HepG2 (cell line): ENCODE results near the gene ERF. TPM values are rescaled to one million over a fixed set of nuclear protein-coding genes. Genes with fewer than 3 reads are reported as not detected.

Source experiments
- ETV6 ChIP-seq: sonication (generic); formaldehyde crosslinking; conservative IDR thresholded peaks from 2 replicates; pipeline ENCODE4 v1.4.0; 2020; ENCODE audit warnings: missing genetic modification reagents
- FOXO1 ChIP-seq: sonication (generic); formaldehyde crosslinking; IDR thresholded peaks from 2 replicates; pipeline ENCODE4 v1.4.0; 2020; ENCODE audit warnings: missing genetic modification reagents
- HOXA9 ChIP-seq: sonication (generic); formaldehyde crosslinking; IDR thresholded peaks from 2 replicates; pipeline ENCODE4 v1.8.1; 2022; ENCODE audit warnings: missing genetic modification reagents, mild to moderate bottlenecking, moderate library complexity, borderline replicate concordance
- KLF15 ChIP-seq: sonication (generic); formaldehyde crosslinking; IDR thresholded peaks from 2 replicates; pipeline ENCODE4 v1.8.1; 2023; ENCODE audit warnings: borderline replicate concordance, mild to moderate bottlenecking, inconsistent platforms, missing genetic modification reagents, mixed read lengths
- NFKBIZ ChIP-seq: IDR thresholded peaks from 2 replicates; pipeline ENCODE4 v1.6.1; 2018; ENCODE audit warnings: missing genetic modification reagents, missing compliant biosample characterization
- PHF20 ChIP-seq: sonication (generic); formaldehyde crosslinking; IDR thresholded peaks from 2 replicates; pipeline ENCODE4 v1.5.0; 2020; ENCODE audit warnings: mild to moderate bottlenecking, missing genetic modification reagents
- POLR2A ChIP-seq, 2 experiments: IDR thresholded peaks; 2 replicates each; pipeline ENCODE4 v1.6.1; 2011; ENCODE audit warnings: low read depth in 2 of 2, low read length in 2 of 2, mild to moderate bottlenecking in 1 of 2, moderate library complexity in 1 of 2; ENCODE audit not compliant: insufficient read depth in 1 of 2
- TCF12 ChIP-seq, 2 experiments: fragments of 450-650 bp in 1 of 2; sonication (generic) in 1 of 2; formaldehyde crosslinking in 1 of 2; IDR thresholded peaks; 2 replicates each; pipeline versions ENCODE4 v1.6.1 to v1.8.0; 2017 to 2022; ENCODE audit warnings: antibody characterized with exemption in 1 of 2, mild to moderate bottlenecking in 1 of 2, missing genetic modification reagents in 1 of 2, moderate library complexity in 1 of 2
- ZBTB3 ChIP-seq: sonication (generic); formaldehyde crosslinking; IDR thresholded peaks from 2 replicates; pipeline ENCODE4 v1.4.0; 2020; ENCODE audit warnings: low read depth, mild to moderate bottlenecking, moderate library complexity, missing genetic modification reagents, borderline replicate concordance
- ZBTB7B ChIP-seq: sonication (generic); formaldehyde crosslinking; IDR thresholded peaks from 2 replicates; pipeline ENCODE4 v1.4.0; 2020; ENCODE audit warnings: missing genetic modification reagents
- ZNF136 ChIP-seq: sonication (generic); formaldehyde crosslinking; IDR thresholded peaks from 2 replicates; pipeline ENCODE4 v1.8.1; 2022; ENCODE audit warnings: low read depth, mild to moderate bottlenecking, moderate library complexity, missing genetic modification reagents
- ZNF205 ChIP-seq: IDR thresholded peaks from 2 replicates; pipeline ENCODE4 v1.6.1; 2018; ENCODE audit warnings: missing biosample characterization, missing genetic modification reagents
- ZNF367 ChIP-seq: sonication (generic); formaldehyde crosslinking; IDR thresholded peaks from 2 replicates; pipeline ENCODE4 v1.4.0; 2020; ENCODE audit warnings: missing genetic modification reagents, borderline replicate concordance
- ZNF768 ChIP-seq: sonication (generic); formaldehyde crosslinking; IDR thresholded peaks from 2 replicates; pipeline ENCODE4 v1.4.0; 2020; ENCODE audit warnings: missing genetic modification reagents
- ZNF850 ChIP-seq: sonication (generic); formaldehyde crosslinking; conservative IDR thresholded peaks from 2 replicates; pipeline ENCODE4 v1.9.0; 2021; ENCODE audit warnings: mild to moderate bottlenecking, missing genetic modification reagents
- polyA plus RNA-seq, 8 experiments: library from polyadenylated mRNA; depleted of rRNA in 3 of 8; stranded (reverse) in 7 of 8; unstranded in 1 of 8; fragments of >200 nt; fragmentation: Illumina TruSeq in 4 of 8; extraction: Trizol in 4 of 8; gene quantifications; 2 replicates each; pipeline versions ENCODE4 v1.2.1 to v1.2.3, GENCODE V29; 2011 to 2016; ENCODE audit warnings: low read depth in 4 of 8, missing spikeins in 1 of 8, mixed read lengths in 1 of 8; ENCODE audit not compliant: insufficient read depth in 1 of 8
- total RNA-seq, 5 experiments: library from RNA; depleted of rRNA; stranded (reverse); fragments of >200 nt; fragmentation: Illumina TruSeq; extraction: Trizol; gene quantifications; 2 replicates each; pipeline ENCODE4 v1.2.3, GENCODE V29; 2016; ENCODE audit warnings: low read depth in 1 of 5
- TF ChIP-seq, protein P1 (sequence below): IDR thresholded peaks from 2 replicates; pipeline ENCODE4 v1.6.1; 2016; ENCODE audit warnings: low read depth, control low read depth
- TF ChIP-seq, protein P2 (sequence below): sonication (generic); formaldehyde crosslinking; IDR thresholded peaks from 2 replicates; pipeline ENCODE4 v1.4.0; 2020; ENCODE audit warnings: missing genetic modification reagents, borderline replicate concordance
- TF ChIP-seq, protein P3 (sequence below): sonication (generic); IDR thresholded peaks from 2 replicates; pipeline ENCODE4 v1.6.1; 2016; ENCODE audit warnings: low read depth, borderline replicate concordance
- TF ChIP-seq, protein P4 (sequence below): sonication (generic); formaldehyde crosslinking; IDR thresholded peaks from 2 replicates; pipeline ENCODE4 v1.5.1; 2020; ENCODE audit warnings: mild to moderate bottlenecking, moderate library complexity, missing genetic modification reagents
- TF ChIP-seq, protein P5 (sequence below): IDR thresholded peaks from 2 replicates; pipeline ENCODE4 v1.6.1; 2016; ENCODE audit warnings: mild to moderate bottlenecking, missing biosample characterization, missing genetic modification reagents
- TF ChIP-seq, protein P6 (sequence below): sonication (generic); formaldehyde crosslinking; IDR thresholded peaks from 2 replicates; pipeline ENCODE4 v1.8.1; 2023; ENCODE audit warnings: mild to moderate bottlenecking, missing genetic modification reagents

The ERF gene
- total and polyA plus RNA-seq, 2 of the 13 experiments (the other 11 are each of a cell fraction or from before 2014, with no cell fraction given) = 67.1 to 69.9 TPM

DNA sequence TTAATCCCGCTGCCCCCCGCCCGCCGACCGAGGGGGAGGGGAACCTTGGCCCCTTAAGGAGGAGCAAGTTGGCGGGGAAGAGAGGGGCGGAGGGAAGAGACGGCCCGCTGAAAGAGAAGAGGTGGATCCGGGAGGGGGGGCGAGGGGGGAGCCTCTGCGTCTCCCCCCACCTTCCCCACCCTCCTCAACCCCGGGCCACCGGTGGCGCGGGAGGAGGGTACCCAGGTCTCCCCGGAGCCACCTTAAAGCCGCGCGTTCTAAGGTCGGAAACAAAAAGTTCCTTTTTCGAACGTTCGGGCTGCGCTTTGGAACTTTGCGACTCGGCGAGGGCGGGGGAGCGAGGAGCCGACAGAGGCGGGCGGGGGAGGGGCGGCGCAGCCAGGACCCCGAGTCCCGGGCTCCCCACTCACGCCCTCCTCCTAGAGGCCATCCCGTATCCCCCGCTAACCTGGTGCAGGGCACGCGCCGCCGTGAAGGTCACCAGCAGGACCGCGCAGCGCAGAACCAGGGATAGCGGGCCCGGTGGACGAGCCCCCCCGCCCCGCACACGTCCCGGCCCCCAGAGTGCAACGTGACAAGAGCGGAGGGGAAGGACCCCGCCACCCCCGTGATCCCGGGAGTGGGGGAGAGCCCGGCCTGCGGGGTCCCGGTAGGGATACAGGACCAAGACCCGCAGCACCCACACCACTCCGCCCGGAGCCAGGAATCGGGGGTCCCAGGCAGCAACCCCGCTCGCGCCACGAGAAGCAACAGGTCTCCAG lies 659 bp downstream of the ERF start (continued):
- TF ChIP-seq ZNF367 (CRISPR knock-in tag) (no peak), KLF15 (CRISPR knock-in tag) (no peak), ZBTB3 (CRISPR knock-in tag) (no peak), ZNF136 (CRISPR knock-in tag) (no peak), POLR2A (IDR thresholded peaks at IDR 0.05; ENCODE audit: insufficient read depth in 1 of 2, low read depth in 2 of 2, low read length in 2 of 2) (peak in 1 of 2 experiments; percentile 13; a peak in 2 of 4 replicates), HOXA9 (no peak), ZNF850 (CRISPR knock-in tag) (no peak), NFKBIZ (CRISPR knock-in tag) (no peak), FOXO1 (CRISPR knock-in tag) (peak; percentile 22), TCF12 (IDR thresholded peaks at IDR 0.05) (no peak), TCF12 (CRISPR knock-in tag; IDR thresholded peaks at IDR 0.05) (no peak), ETV6 (CRISPR knock-in tag) (0 out of 2 replicates have a peak, but pooled peaks have one; percentile 16), PHF20 (CRISPR knock-in tag) (peak; percentile 45; the same call in 1 of the 2 replicates), ZNF205 (CRISPR knock-in tag) (0 out of 2 replicates have a peak, but pooled peaks have one; percentile 30), ZNF768 (CRISPR knock-in tag) (peak; percentile 34; the same call in 1 of the 2 replicates), ZBTB7B (CRISPR knock-in tag) (peak; percentile 65)
- TF ChIP-seq, protein P1, sequence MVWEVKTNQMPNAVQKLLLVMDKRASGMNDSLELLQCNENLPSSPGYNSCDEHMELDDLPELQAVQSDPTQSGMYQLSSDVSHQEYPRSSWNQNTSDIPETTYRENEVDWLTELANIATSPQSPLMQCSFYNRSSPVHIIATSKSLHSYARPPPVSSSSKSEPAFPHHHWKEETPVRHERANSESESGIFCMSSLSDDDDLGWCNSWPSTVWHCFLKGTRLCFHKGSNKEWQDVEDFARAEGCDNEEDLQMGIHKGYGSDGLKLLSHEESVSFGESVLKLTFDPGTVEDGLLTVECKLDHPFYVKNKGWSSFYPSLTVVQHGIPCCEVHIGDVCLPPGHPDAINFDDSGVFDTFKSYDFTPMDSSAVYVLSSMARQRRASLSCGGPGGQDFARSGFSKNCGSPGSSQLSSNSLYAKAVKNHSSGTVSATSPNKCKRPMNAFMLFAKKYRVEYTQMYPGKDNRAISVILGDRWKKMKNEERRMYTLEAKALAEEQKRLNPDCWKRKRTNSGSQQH = no peak
- TF ChIP-seq, protein P2, sequence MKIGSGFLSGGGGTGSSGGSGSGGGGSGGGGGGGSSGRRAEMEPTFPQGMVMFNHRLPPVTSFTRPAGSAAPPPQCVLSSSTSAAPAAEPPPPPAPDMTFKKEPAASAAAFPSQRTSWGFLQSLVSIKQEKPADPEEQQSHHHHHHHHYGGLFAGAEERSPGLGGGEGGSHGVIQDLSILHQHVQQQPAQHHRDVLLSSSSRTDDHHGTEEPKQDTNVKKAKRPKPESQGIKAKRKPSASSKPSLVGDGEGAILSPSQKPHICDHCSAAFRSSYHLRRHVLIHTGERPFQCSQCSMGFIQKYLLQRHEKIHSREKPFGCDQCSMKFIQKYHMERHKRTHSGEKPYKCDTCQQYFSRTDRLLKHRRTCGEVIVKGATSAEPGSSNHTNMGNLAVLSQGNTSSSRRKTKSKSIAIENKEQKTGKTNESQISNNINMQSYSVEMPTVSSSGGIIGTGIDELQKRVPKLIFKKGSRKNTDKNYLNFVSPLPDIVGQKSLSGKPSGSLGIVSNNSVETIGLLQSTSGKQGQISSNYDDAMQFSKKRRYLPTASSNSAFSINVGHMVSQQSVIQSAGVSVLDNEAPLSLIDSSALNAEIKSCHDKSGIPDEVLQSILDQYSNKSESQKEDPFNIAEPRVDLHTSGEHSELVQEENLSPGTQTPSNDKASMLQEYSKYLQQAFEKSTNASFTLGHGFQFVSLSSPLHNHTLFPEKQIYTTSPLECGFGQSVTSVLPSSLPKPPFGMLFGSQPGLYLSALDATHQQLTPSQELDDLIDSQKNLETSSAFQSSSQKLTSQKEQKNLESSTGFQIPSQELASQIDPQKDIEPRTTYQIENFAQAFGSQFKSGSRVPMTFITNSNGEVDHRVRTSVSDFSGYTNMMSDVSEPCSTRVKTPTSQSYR = peak; percentile 92
- TF ChIP-seq, protein P3, sequence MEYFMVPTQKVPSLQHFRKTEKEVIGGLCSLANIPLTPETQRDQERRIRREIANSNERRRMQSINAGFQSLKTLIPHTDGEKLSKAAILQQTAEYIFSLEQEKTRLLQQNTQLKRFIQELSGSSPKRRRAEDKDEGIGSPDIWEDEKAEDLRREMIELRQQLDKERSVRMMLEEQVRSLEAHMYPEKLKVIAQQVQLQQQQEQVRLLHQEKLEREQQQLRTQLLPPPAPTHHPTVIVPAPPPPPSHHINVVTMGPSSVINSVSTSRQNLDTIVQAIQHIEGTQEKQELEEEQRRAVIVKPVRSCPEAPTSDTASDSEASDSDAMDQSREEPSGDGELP = peak; percentile 17; the same call in 1 of the 2 replicates
- TF ChIP-seq, protein P4, sequence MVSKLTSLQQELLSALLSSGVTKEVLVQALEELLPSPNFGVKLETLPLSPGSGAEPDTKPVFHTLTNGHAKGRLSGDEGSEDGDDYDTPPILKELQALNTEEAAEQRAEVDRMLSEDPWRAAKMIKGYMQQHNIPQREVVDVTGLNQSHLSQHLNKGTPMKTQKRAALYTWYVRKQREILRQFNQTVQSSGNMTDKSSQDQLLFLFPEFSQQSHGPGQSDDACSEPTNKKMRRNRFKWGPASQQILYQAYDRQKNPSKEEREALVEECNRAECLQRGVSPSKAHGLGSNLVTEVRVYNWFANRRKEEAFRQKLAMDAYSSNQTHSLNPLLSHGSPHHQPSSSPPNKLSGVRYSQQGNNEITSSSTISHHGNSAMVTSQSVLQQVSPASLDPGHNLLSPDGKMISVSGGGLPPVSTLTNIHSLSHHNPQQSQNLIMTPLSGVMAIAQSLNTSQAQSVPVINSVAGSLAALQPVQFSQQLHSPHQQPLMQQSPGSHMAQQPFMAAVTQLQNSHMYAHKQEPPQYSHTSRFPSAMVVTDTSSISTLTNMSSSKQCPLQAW (CRISPR knock-in tag) = 0 out of 2 replicates have a peak, but pooled peaks have one; percentile 4
- TF ChIP-seq, protein P5, sequence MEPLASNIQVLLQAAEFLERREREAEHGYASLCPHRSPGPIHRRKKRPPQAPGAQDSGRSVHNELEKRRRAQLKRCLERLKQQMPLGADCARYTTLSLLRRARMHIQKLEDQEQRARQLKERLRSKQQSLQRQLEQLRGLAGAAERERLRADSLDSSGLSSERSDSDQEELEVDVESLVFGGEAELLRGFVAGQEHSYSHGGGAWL (CRISPR knock-in tag) = peak; percentile 75
- TF ChIP-seq, protein P6, sequence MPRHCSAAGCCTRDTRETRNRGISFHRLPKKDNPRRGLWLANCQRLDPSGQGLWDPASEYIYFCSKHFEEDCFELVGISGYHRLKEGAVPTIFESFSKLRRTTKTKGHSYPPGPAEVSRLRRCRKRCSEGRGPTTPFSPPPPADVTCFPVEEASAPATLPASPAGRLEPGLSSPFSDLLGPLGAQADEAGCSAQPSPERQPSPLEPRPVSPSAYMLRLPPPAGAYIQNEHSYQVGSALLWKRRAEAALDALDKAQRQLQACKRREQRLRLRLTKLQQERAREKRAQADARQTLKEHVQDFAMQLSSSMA (CRISPR knock-in tag) = no peak
